ENCODE results near the gene MAP3K3. TPM values are rescaled to one million over a fixed set of nuclear protein-coding genes. Genes with fewer than 3 reads are reported as not detected.

Gene MAP3K3
- total RNA-seq, 1 donor: 51.0 TPM

DNA sequence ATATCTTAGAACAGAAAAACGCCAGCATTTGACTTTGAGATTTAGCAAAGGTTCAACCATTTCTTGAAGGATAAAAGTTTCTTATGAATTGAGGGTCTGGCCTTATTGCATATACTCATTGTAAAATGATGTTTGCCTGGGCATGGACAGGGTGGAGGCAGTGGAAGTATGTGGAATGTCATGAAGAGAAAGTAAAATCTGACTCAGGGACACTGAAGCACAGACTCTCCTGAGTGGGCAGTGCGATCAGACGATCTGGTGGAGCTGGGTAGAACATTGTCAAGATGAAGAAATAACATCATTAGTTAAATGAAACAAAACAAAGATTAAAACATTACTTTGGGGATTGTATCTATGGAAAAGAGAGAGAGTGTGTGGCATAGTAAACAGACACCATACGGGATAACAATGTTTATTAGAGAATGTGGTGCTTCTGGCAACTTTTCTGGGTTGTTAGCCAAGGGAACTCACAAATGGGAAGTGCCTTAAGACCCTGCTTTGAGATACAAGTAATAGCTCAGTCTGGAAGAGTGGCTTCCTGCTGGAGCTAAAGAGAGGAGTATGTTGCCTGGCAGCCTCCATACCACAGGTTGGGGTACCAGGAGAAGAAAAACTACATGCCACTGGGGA is 4.4 kb downstream of the MAP3K3 start:
- H3K36me3 ChIP-seq (ENCODE audit: insufficient read depth, low read length): no peaks in the 10 kb centered on the region
- peaks cover 80% of the 10 kb centered on the region for H3K79me2 ChIP-seq (ENCODE audit: insufficient read depth, low read length)
- peak overlapping the region; percentile 62 for H2AFZ ChIP-seq (ENCODE audit: low read length)
- peaks cover 25% of the 10 kb centered on the region for H4K20me1 ChIP-seq (ENCODE audit: insufficient read depth, low read length)
- no peaks in the 10 kb centered on the region for H3K27me3 ChIP-seq (ENCODE audit: insufficient read depth, low read length)
- TF ChIP-seq, protein P1, sequence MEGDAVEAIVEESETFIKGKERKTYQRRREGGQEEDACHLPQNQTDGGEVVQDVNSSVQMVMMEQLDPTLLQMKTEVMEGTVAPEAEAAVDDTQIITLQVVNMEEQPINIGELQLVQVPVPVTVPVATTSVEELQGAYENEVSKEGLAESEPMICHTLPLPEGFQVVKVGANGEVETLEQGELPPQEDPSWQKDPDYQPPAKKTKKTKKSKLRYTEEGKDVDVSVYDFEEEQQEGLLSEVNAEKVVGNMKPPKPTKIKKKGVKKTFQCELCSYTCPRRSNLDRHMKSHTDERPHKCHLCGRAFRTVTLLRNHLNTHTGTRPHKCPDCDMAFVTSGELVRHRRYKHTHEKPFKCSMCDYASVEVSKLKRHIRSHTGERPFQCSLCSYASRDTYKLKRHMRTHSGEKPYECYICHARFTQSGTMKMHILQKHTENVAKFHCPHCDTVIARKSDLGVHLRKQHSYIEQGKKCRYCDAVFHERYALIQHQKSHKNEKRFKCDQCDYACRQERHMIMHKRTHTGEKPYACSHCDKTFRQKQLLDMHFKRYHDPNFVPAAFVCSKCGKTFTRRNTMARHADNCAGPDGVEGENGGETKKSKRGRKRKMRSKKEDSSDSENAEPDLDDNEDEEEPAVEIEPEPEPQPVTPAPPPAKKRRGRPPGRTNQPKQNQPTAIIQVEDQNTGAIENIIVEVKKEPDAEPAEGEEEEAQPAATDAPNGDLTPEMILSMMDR (IDR thresholded peaks at IDR 0.05; ENCODE audit: extremely low read depth, low read depth, low read length): no peak
- H3K9me3 ChIP-seq (ENCODE audit: low read depth, low read length): no peaks in the 10 kb centered on the region
- peak overlapping the region; percentile 46 for H3K4me3 ChIP-seq (ENCODE audit: insufficient read depth, low read length)
- H3K4me1 ChIP-seq (ENCODE audit: insufficient read depth, low read length): peaks cover 23% of the 10 kb centered on the region
- peak overlapping the region; percentile 52 for H3K27ac ChIP-seq (ENCODE audit: low read depth, low read length)
- peak; percentile 83 for DNase-seq (ENCODE audit: insufficient read length, low spot score, missing footprints)
- H3K4me2 ChIP-seq (ENCODE audit: insufficient read depth, low read length): peak overlapping the region; percentile 82

DNA sequence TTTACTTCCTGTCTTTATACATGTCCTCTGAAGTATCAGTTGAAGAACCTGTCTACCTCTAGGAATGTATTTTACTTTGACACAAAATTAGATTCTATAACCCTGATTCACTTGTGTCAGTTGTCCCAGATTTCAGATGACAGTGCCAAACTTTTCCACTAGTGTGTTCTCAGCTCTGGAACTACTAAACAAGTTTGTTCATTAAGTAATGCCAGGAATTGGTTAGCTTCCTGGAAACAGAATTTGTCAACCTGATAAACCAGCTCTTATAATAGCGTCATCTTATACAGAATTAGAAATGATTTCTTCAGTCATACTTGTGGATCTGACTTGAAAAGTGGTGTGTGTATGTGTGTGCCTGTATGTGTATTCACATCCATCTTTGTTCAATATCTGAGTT is 7.4 kb downstream of the MAP3K3 start:
- H4K20me1 ChIP-seq (ENCODE audit: insufficient read depth, low read length): peaks cover 12% of the 10 kb centered on the region
- TF ChIP-seq, protein P1 (IDR thresholded peaks at IDR 0.05; ENCODE audit: extremely low read depth, low read depth, low read length): no peak

DNA sequence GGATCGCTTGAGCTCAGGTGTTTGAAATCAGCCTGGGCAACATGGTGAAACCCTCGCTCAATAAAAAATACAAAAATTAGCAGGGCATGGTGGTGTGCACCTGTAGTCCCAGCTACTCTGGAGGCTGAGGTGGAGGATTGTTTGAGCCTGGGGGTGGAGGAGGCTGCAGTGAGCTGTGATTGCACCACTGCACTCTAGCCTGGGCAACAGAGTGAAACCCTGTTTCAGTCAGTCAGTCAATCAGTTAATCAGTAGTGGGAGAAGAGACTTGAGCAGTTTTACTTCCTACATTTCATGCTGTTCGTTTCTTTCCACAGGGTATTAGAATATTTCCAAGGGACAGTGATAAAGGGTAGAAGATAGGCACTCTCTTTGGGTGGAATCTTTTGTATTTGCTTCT is 8.8 kb downstream of the MAP3K3 start:
- Histone ChIP-seq H3K79me2 (ENCODE audit: insufficient read depth, low read length) (peaks cover 58% of the 10 kb centered on the region), H2AFZ (ENCODE audit: low read length) (no peak overlapping the region), H3K4me1 (ENCODE audit: insufficient read depth, low read length) (peaks cover 12% of the 10 kb centered on the region), H3K4me2 (ENCODE audit: insufficient read depth, low read length) (no peak overlapping the region), H4K20me1 (ENCODE audit: insufficient read depth, low read length) (peaks cover 11% of the 10 kb centered on the region), H3K9me3 (ENCODE audit: low read depth, low read length) (no peaks in the 10 kb centered on the region), H3K36me3 (ENCODE audit: insufficient read depth, low read length) (peaks cover 21% of the 10 kb centered on the region), H3K27me3 (ENCODE audit: insufficient read depth, low read length) (no peaks in the 10 kb centered on the region), H3K27ac (ENCODE audit: low read depth, low read length) (no peak overlapping the region), H3K4me3 (ENCODE audit: insufficient read depth, low read length) (no peak overlapping the region)
- TF ChIP-seq, protein P1 (IDR thresholded peaks at IDR 0.05; ENCODE audit: extremely low read depth, low read depth, low read length): no peak
- no peak for DNase-seq (ENCODE audit: insufficient read length, low spot score, missing footprints)

More for the DNA sequence above, 7.4 kb downstream of the MAP3K3 start:
- H3K4me1 ChIP-seq (ENCODE audit: insufficient read depth, low read length): peaks cover 14% of the 10 kb centered on the region
- H3K36me3 ChIP-seq (ENCODE audit: insufficient read depth, low read length): peaks cover 9% of the 10 kb centered on the region
- no peak for DNase-seq (ENCODE audit: insufficient read length, low spot score, missing footprints)
- no peak overlapping the region for H3K4me2 ChIP-seq (ENCODE audit: insufficient read depth, low read length)
- no peaks in the 10 kb centered on the region for H3K9me3 ChIP-seq (ENCODE audit: low read depth, low read length)
- peaks cover 72% of the 10 kb centered on the region for H3K79me2 ChIP-seq (ENCODE audit: insufficient read depth, low read length)
- H3K27me3 ChIP-seq (ENCODE audit: insufficient read depth, low read length): no peaks in the 10 kb centered on the region
- no peak overlapping the region for H3K4me3 ChIP-seq (ENCODE audit: insufficient read depth, low read length)
- H2AFZ ChIP-seq (ENCODE audit: low read length): no peak overlapping the region
- no peak overlapping the region for H3K27ac ChIP-seq (ENCODE audit: low read depth, low read length)

DNA sequence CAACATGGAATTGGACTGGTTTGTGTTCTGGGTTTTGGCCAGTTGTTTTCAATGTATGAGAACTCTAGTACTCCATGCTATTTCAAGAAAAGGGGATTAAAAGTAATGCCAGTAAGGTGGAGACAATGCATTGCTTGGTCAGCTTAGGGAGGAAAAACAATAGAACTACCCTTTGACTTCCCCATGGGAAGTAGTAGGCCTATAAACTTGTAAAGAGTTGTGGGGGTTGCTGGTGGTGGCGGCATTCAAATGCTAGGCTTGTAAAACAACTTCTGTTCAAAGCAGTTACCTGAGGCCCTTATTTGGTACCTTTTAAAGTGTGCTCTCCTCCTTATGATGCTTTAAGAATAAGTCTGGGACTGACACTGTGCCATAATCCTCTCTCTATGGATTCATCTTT is 9.4 kb downstream of the MAP3K3 start:
- DNase-seq (ENCODE audit: insufficient read length, low spot score, missing footprints): no peak
- Histone ChIP-seq H3K27me3 (ENCODE audit: insufficient read depth, low read length) (no peaks in the 10 kb centered on the region), H3K9me3 (ENCODE audit: low read depth, low read length) (no peaks in the 10 kb centered on the region), H2AFZ (ENCODE audit: low read length) (no peak overlapping the region), H4K20me1 (ENCODE audit: insufficient read depth, low read length) (peaks cover 6% of the 10 kb centered on the region), H3K4me3 (ENCODE audit: insufficient read depth, low read length) (no peak overlapping the region), H3K4me2 (ENCODE audit: insufficient read depth, low read length) (no peak overlapping the region), H3K4me1 (ENCODE audit: insufficient read depth, low read length) (peaks cover 6% of the 10 kb centered on the region), H3K79me2 (ENCODE audit: insufficient read depth, low read length) (peaks cover 52% of the 10 kb centered on the region), H3K36me3 (ENCODE audit: insufficient read depth, low read length) (peaks cover 27% of the 10 kb centered on the region), H3K27ac (ENCODE audit: low read depth, low read length) (no peak overlapping the region)
- TF ChIP-seq, protein P1 (IDR thresholded peaks at IDR 0.05; ENCODE audit: extremely low read depth, low read depth, low read length): no peak
